ENCODE data around the gene RAP1A. TPM values are rescaled to one million over a fixed set of nuclear protein-coding genes. Genes with fewer than 3 reads are reported as not detected.

Gene RAP1A
- total RNA-seq: 36.6 and 42.5 TPM in 2 replicates

DNA sequence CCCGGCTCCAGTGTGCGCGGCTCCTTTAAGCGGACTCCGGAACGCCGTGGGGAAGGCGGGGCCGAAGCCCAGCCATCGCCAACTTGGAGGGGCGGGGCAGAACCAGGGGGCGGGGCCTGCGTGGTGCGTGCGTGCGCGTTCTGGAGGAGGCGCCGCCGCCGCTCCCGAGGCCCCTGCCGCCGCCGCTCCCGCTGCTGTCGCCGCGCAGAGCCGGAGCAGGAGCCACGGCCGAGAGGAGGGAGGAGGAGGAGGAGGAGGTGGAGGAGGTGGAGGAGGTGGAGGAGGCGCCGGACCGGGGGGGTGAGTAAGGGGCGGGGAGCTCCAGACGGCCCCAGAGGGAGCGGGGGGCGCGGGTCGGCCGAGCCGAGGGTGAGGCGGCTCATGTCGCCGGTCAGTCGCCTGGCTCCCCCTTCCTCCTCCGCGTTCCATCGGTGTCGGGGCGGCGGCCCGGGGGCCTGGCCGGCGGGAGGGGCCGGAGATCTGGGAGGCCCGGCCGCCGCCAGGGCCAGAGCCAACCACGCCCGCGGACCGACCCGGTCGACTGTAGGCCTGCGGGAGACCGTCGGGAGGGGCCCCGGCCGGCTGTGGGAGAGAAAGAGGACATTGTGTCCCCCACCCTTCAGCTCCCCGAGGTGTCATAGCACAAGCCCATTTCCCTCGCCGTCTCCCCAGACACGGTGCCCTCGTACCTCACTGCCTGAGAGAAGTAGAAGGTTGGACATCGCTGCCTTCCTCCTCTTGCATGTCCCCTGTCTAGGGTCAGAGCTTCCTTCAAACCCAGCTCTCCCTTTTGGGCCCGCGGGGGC, at the start of gene RAP1A:
RAP1A (plus strand) TSS at position 155 of the 806 bp plus-strand sequence. CDS start 71,572 bp downstream, outside the sequence.

GRCh38 chr1:111739194-111739924, 119.8 kb downstream of the RAP1A start, which contains the start of gene INKA2:
INKA2 (minus strand) TSS chr1:111739395; CDS start chr1:111739242, 153 bp downstream.

GRCh38 chr1:111755331-111756123, 135.9 kb downstream of the RAP1A start, which contains the start of gene DDX20:
DDX20 (plus strand) TSS chr1:111755901; CDS start chr1:111755925, 24 bp downstream.

Other genes with a start within 250 kb of the RAP1A start
- under 0.01 and 0.18 TPM in 2 replicates for gene OVGP1, start 192.1 kb upstream of the RAP1A start, total RNA-seq
- gene WDR77, start 170.5 kb upstream of the RAP1A start, total RNA-seq: 44.7 and 63.7 TPM in 2 replicates
- 225 and 262 TPM in 2 replicates for gene ATP5PB, start 170.3 kb upstream of the RAP1A start, total RNA-seq
- 0.53 and 1.2 TPM in 2 replicates for gene C1orf162, start 145.8 kb upstream of the RAP1A start, total RNA-seq
- gene ADORA3, start 116.2 kb upstream of the RAP1A start, total RNA-seq: not detected in 2 replicates
- gene TMIGD3, start 116.2 kb upstream of the RAP1A start, total RNA-seq: not detected in 2 replicates
- gene INKA2, start 119.6 kb downstream of the RAP1A start, total RNA-seq: 0.35 and 0.58 TPM in 2 replicates
- 16.4 and 16.8 TPM in 2 replicates for gene DDX20, start 136.1 kb downstream of the RAP1A start, total RNA-seq